ENCODE results near the gene BMP8B.
A peak's percentile ranks its signal among the peaks of the same experiment; 100 is the strongest.

Gene BMP8B

GRCh38 chr1:39799770-39800470 is 11.3 kb upstream of the BMP8B start:
- DNase-seq (ENCODE audit: low read depth) = peak; percentile 77
- TF ChIP-seq POLR2A (IDR thresholded peaks at IDR 0.05; ENCODE audit: extremely low read depth, insufficient read length) (no peak), CTCF (IDR thresholded peaks at IDR 0.05; ENCODE audit: low read depth, low read length) (peak; percentile 71)
- peak overlapping the region; percentile 33 for H3K4me3 ChIP-seq (ENCODE audit: low read depth, low read length)

- H3K4me3 ChIP-seq (ENCODE audit: low read depth, low read length) = peak overlapping the region; percentile 33
- TF ChIP-seq, protein P1, sequence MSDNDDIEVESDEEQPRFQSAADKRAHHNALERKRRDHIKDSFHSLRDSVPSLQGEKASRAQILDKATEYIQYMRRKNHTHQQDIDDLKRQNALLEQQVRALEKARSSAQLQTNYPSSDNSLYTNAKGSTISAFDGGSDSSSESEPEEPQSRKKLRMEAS (IDR thresholded peaks at IDR 0.05; ENCODE audit: low read depth, low read length) = peak; percentile 97
- TF ChIP-seq CTCF (IDR thresholded peaks at IDR 0.05; ENCODE audit: low read depth, low read length) = peak; percentile 63
- peak; percentile 94 for TF ChIP-seq MYC (IDR thresholded peaks at IDR 0.05; ENCODE audit: low read depth, low read length)
- DNase-seq (ENCODE audit: low read depth) = peak; percentile 96
Observed at GRCh38 chr1:39798859-39799769, 10.4 kb upstream of the BMP8B start.

DNA sequence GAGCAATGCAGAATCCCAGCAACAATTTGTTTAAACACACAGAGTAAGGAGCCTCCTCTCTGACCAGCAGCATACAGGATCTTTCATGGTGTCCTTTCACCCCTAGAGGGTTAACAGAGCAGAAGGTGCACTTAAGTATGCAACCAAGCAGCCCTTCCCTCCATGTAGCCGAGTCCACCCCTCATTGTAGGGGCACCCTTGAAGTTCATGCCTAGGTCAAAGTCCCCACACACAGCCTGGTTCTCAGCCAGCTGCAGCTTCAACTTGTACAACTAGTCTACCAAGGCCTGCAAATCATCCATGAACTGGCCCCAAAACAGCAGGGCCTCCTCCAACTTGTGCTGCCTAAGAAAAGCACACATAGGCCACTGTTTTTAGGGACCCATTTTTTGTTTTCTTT is 7.0 kb upstream of the BMP8B start:
- TF ChIP-seq, protein P1 (IDR thresholded peaks at IDR 0.05; ENCODE audit: low read depth, low read length) = no peak
- TF ChIP-seq MYC (IDR thresholded peaks at IDR 0.05; ENCODE audit: low read depth, low read length) (no peak), POLR2A (IDR thresholded peaks at IDR 0.05; ENCODE audit: extremely low read depth, insufficient read length) (no peak)
- no peak for DNase-seq (ENCODE audit: low read depth)
- no peak overlapping the region for H3K4me3 ChIP-seq (ENCODE audit: low read depth, low read length)

DNA sequence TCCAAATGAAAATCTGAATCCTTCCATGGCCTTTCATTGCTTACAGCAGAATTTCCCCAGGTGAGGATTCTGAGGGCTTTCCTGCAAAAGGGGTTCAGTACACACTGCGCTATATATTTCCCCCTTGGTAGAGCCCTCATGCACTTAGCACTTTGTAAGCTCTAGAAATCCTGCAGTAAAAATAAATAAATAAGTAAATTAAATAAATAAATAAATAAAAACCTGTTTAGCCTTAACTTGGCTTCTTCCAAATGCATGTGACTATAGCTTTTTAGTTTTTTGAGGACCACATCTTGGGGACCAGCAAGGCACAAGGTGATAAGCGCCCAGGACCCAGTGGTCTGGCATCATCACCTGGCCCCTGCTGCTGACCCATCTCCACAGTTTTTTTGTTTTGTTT is 3.2 kb upstream of the BMP8B start:
- TF ChIP-seq POLR2A (IDR thresholded peaks at IDR 0.05; ENCODE audit: extremely low read depth, insufficient read length) (no peak), CTCF (IDR thresholded peaks at IDR 0.05; ENCODE audit: low read depth, low read length) (no peak), MYC (IDR thresholded peaks at IDR 0.05; ENCODE audit: low read depth, low read length) (no peak)
- TF ChIP-seq, protein P1 (IDR thresholded peaks at IDR 0.05; ENCODE audit: low read depth, low read length) = no peak
- DNase-seq (ENCODE audit: low read depth) = no peak
- no peak overlapping the region for H3K4me3 ChIP-seq (ENCODE audit: low read depth, low read length)

GRCh38 chr1:39789571-39790110 is 976 bp upstream of the BMP8B start:
- H3K4me3 ChIP-seq (ENCODE audit: low read depth, low read length) = peak overlapping the region; percentile 48

More at GRCh38 chr1:39789571-39790110, 976 bp upstream of the BMP8B start:
- DNase-seq (ENCODE audit: low read depth) = no peak
- no peak for TF ChIP-seq CTCF (IDR thresholded peaks at IDR 0.05; ENCODE audit: low read depth, low read length)
- TF ChIP-seq POLR2A (IDR thresholded peaks at IDR 0.05; ENCODE audit: extremely low read depth, insufficient read length) = no peak
- TF ChIP-seq MYC (IDR thresholded peaks at IDR 0.05; ENCODE audit: low read depth, low read length) = no peak
- TF ChIP-seq, protein P1 (IDR thresholded peaks at IDR 0.05; ENCODE audit: low read depth, low read length) = no peak
